Hematopoietic multipotent progenitor cell treated with erythropoietin and hydrocortisone succinate and interleukin-3 and kit ligand, for 6 days (in vitro differentiated cells): ENCODE data around the gene ZCCHC14.
"Not testable (repeated sequence)": the region's sequence is repeated elsewhere in the genome, so short reads cannot be mapped to it uniquely, and the experiment has no call there.

Source experiments
- DNase-seq: peaks from one replicate; pipeline ENCODE4 v3.0.0-alpha.2; 2015

Gene ZCCHC14

DNA sequence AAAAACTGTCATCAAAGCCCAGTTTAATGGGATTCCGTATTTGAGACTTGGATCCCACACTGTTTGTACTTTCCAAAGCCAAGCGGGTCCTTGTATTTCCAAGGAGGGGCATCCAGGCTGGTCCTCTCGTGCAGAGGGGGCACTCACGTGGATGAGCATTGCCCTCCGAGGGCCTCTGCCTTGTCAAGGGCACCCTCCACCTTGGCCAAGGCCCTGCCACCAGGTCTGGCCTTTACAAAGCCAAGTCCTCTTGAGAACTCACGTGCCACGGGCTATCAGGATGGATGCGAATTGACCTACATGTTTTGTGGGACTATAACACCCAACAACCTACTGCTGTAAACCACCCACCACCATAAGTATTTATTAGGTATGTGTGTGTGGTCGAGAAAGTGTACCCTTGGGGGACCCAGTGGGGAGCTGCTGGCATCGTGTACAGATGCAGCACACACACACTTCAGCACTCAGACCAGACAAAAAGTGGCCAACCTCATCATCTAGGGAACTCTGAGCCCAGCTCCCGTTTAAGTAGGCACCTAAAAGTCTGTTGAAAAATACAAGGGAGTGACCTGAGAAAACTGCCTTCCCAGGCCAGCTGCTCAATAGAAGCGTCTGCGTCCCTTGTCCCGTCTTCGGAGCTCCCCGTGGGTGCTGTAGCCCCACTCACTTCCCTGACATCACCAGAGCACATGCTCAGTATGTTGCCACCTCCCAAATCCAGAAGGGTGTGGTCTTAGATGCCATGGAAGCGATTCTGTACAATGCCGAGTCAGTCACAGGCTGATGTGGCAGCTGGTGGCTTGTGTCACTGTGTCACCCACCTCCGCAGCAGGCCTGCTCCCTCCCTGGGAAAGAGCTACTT, 87.8 kb downstream of the ZCCHC14 start:
- no peak for DNase-seq

DNA sequence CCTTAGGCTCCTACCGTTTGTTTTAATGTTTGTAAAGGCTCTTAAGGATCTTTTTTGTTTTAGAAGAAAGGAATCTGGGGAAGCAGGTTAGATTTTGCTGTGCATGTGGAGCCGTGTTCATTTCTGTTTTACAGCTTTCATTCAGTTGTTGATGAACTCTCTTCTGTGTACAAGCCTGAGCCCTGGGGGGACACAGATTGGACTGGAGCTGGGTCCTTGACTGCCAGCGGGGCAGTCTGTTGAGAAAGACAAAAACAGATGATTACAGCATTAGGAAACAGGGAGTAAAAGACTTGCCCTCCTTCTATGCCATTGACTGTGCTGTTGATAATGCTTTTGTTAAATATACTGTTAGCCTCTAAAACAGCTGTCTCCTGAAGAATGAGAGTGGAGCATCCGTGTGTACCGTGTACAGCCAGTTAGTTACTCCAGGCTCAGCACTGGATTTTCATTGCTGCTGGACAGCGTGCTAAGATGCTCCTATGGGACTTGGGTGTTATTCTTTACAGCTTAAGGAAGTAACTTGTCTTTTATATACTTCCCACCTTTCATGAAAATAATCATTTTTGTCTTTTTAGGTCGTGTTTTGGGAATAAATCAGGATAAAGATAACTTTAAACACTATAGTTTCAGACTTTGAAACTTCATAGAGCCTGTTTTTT, 97.5 kb downstream of the ZCCHC14 start:
- DNase-seq: no peak

DNA sequence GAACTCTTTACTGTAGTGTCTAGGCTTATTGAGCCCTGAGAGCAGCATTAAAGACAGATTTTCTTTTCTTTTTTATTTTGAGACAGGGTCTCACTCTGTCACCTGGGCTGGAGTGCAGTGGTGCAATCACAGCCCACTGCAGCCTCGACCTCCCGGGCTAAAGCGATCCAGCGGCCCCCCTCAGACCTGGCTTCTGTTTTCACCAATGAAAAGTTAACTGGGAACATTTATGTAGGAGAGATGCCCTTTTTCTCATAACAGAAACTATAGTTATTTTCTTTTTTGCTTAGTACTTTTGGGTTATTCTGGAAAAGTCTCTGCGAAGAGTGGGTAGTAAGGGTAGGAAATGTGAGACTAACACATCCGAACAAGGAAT, 99.2 kb downstream of the ZCCHC14 start:
- DNase-seq: no peak

DNA sequence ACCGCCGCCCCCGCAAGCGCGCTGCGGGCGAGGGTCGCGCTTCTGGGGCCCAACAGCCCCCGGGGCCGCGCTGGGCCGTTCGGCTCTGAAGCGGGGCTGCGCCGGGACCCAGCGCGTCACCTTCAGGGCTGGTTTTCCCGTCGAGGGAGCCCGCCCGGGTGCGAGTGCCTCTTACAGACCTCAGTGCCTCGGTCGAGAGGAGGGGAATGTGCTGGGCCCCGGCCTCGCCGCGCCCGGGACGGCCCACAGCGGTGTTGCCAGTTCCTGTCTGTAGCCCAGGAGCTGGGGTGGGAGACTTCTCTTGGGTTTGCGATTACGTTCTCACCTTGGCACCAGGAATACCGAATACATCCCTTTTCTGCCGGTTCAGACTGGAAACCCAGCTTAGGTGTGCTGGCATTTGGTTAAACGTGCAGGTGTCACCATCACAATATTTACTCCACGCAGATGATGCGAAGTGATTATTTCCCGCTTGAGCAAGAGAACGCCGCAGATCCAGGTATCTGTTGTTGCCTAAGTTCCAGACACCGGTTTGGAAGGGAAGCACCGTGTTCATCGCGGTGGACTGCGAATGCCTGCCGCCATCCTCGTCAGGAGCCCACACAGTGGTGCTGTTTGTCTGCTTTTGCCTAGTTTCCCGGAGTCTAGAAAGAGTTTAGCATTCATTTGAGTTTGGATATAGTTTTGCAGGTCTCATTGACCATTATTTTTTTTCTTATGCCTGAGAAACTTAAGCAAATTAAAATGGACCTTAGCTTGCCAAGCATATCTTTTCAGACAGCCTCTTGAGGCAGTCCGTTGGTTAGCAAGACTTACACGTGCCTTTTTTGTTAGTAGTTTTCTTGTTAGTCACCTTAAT, 99.8 kb downstream of the ZCCHC14 start:
- peak; percentile 59 for DNase-seq

DNA sequence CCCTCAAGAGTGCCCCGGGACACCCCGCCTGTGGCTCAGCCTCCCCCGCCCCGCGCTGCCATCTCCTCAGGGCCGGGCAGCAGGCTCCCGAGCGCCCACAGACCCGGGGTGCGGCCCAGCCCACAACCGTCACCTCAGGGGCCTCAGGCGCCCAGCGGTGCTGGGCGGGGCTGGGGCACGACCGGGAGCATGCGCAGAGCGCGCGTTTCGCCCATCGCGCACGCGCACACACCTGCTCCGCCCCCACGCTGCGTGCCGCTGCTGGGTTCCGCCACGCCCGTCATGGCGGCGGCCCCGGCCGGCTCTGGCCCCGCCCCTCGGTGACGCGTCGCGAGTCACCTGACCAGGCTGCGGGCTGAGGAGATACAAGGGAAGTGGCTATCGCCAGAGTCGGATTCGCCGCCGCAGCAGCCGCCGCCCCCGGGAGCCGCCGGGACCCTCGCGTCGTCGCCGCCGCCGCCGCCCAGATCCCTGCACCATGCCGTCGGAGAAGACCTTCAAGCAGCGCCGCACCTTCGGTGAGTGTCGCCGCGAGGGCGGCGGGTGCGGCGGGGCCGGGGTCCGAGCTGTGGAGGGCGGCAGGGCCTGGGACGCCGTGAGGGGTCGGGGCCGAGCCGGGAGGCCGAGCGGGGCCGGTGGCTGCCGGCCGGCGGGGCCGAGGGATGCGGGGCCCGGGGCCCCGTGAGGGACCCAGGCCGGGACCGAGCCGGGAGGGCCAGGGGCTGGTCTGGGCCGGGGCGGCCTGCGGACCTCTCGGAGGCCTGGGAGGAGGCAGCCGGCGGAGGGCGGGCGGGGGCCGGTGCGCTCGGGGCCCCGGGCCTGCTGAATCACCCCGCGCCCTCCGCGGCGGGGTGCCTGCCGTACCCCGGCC, 100.6 kb downstream of the ZCCHC14 start, which contains the start of gene MAP1LC3B:
MAP1LC3B (plus strand) TSS at position 387 of the 871 bp plus-strand sequence; CDS start at position 479, 92 bp downstream.
- DNase-seq: peak; percentile 95

DNA sequence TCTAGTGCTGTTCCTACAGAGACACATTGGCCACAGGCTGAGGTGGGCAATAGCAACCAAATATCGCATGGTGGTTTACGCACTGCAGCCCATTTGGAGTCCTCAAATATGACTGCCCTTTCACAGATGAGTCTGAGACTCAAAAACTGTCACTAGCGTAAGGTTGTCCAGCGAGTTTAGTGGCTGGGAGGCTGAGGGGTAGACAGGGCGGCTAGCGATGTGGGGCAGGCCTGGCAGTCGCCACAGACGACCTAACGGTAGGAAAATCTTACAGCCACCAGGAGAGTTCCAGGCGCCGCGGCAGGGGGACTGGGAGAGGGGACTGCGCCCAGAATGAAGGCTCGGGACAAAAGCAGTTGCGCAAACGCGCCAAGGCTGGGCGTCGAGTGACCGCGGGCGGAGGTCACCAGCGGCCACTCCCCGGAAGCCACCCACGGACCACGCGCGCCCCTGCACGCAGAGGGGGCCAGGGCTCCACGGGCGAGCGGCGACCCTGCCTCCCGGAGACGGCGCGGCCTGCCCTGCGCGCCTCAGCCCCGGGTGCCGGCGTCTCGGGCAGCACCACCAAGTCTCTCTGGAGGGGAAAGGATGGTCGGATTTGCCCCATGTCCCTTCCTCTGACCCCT, 101.4 kb downstream of the ZCCHC14 start:
- DNase-seq: peak; percentile 60

DNA sequence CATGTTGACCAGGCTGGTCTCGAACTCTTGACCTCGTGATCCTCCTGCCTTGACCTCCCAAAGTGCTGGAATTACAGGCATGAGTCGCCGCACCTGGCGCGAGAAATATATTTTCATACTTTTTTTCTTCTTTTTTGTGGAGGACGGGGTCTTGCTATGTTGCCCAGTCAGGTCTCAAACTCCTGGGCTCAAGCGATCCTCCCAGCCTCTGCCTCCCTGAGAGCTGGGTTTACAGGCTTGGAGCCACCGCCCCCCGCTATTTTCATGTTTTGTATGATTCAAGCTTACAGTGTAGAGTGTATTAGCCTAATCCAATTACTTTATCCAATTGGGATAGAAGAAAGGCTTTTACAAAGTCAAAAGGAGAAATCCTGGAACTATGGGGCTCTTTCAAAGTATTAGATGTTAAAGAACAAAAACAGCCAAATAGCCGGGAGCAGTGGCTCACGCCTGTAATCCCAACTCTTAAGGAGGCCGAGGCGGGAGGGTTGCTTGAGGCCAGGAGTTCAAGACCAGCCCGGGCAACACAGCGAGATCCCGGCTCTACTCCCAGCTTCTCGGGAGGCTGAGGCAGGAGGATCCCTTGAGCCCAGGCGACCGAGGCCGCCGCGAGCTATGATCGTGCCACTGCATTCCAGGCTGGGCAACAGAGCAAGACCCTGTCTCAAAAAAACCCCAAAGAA, 102.0 kb downstream of the ZCCHC14 start:
- no peak for DNase-seq

DNA sequence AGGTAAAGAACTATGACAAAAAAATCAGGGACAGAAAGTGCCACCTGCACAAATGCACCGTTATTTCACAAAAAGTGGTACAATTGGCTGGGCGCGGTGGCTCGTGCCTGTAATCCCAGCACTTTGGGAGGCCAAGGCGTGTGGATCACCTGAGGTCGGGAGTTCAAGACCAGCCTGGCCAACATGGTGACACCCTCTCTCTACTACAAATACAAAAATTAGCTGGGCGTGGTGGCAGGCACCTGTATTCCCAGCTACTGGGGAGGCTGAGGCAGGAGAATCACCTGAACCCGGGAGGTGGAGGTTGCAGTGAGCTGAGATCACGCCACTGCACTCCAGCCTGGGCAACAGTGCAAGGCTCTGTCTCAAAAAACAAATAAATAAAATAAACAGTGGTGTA, 102.9 kb downstream of the ZCCHC14 start:
- DNase-seq: not testable (repeated sequence)

DNA sequence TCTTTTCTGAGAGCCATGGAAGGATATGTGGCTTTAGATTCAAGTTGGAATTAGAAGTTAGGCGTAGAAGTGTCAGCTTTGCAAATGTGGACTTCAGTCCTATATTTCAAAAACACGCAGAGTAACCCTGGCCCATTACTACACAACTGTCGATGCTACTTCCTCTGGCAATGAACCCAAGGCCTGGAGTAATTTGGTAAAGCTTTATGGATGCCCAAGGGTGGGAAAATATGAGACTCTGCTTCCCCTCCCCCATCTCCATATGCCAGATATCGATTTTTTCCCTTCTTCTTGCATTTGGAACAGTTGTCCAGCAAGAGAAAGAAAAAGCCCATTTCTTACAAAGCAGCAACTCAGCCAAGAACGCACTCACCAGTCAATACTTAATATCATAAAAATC, 103.6 kb downstream of the ZCCHC14 start:
- DNase-seq: peak; percentile 17

DNA sequence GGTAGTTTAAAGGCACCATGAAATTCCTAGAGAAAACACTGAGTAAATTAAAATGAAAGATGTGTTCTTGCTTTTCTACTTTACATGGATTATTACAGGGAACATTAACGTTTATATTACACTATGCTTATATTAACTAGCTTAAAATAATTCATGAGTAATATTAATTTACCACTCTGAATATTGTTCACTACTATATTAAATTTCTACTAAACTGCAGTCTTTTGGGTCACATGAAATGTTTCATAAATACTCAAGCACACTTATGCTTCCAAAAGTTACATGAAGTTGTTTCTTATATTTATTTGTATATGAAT, 104.0 kb downstream of the ZCCHC14 start:
- no peak for DNase-seq

DNA sequence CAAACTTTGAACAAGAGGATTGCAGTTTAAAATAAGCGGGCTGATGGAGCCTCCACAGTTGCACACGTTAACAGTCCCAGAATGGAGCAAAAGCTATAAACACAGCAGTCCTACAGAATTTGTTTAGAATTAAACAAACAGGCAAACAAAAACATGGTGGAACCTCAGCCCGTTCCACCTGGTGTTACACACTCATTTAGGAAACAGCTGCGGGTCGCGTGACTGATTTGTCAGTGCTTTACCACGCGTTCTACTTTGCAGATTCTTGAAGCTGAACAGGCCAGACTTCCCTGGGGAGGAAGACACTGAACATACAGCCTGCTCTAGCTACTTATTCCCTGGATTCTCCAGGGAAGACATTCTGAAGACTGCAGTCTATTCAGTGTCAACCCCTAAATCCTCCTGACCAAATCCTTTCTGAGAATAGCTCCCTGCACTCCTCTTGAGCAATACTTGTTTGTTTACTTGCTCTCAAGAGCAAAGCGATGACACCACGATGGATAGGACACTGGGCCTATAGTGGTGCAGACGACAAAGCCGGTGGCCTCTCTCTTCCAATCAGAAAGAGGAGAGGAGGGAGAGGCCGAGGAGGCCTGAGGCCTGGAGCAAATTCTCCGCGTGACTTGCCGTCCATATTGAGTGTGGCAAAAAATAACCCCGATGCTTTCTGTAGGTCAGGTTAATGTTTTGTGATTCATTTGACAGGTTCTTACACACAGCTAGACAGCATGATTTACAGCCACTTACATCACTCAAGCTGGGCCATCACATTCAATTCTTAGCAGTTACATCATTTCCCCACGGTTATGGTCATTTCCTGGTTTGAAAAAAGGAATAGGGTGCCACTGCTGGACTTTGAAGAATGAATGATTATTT, 104.6 kb downstream of the ZCCHC14 start:
- peak; percentile 99 for DNase-seq

DNA sequence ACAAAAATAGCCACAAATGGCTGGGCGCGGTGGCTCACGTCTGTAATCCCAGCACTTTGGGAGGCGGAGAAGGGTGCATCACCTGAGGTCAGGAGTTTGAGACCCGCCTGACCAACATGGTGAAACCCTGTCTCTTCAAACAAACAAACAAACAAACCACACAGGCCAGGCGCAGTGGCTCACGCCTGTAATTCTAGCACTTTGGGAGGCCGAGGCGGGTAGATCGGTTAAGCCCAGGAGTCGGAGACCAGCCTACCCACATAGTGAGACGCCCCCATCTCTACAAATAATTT, 108.0 kb downstream of the ZCCHC14 start:
- DNase-seq: not testable (repeated sequence)

DNA sequence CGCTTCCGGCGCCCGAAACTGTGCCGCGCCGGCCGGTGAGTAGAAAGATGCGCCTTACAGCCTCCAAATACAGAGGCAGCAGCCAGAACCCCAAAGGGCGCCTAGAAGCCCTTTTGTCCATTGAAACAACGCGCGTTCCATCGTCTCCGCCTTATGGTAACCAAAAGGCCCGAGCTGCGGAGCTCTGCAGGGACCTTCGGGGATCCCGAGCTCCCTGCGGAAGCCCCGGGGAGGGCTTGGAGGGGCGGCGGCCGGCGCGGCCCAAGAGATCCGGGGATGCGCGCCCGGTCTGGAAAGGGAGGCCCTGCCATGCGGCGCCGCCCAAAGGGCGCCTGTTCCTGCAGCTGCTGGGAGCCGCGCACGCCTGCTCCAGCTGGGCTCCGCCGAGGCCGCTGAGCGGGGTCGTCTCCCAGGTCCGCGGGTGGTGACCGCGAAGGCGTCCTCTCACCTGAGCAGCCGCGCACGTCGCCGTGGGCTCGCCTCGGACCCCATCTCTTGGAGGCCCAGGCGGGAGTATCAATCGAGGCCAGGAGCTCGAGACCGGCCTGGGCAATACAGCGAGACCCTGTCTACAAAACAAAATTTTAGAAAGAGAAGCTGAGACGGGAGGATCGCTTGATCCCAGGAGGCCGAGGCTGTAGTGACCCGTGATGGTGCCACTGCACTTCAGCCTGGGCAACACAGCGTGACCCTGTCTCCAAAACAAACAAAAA, 108.5 kb downstream of the ZCCHC14 start:
- DNase-seq: no peak

DNA sequence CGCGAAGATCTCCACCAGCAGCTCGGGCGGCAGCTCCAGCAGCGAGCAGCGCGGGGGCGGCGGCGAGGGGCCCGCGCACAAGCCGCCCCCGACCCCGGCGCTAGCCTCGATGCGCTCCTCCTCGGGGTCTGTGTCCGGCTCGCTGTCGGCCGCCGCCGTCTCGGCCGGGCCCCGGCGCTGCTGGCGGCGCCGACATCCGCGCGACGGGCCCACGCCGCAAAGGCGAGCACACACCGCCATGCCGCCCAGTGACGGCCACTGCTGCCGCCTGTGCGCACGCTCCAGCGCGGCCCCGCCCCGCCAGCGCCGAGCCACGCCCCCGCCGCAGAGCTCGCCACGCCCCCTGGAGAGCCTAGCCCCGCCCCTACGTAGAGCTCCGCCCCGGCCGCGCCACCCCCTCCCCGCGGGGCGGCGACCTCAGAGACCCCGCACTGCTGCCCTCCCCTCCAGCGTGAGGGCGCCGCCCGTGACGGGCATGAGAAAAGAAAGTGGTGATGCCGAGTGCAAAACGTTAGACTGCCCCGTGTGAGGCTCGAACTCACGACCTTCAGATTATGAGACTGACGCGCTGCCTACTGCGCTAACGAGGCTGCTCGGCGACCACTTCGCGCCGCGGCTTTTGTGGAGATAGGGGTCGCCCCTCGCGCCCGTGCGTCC, 109.2 kb downstream of the ZCCHC14 start, which contains the start of gene FBXO31:
FBXO31 (minus strand) TSS at position 272 of the 657 bp plus-strand sequence; CDS start at position 240, 32 bp downstream.
- peak; percentile 90 for DNase-seq

DNA sequence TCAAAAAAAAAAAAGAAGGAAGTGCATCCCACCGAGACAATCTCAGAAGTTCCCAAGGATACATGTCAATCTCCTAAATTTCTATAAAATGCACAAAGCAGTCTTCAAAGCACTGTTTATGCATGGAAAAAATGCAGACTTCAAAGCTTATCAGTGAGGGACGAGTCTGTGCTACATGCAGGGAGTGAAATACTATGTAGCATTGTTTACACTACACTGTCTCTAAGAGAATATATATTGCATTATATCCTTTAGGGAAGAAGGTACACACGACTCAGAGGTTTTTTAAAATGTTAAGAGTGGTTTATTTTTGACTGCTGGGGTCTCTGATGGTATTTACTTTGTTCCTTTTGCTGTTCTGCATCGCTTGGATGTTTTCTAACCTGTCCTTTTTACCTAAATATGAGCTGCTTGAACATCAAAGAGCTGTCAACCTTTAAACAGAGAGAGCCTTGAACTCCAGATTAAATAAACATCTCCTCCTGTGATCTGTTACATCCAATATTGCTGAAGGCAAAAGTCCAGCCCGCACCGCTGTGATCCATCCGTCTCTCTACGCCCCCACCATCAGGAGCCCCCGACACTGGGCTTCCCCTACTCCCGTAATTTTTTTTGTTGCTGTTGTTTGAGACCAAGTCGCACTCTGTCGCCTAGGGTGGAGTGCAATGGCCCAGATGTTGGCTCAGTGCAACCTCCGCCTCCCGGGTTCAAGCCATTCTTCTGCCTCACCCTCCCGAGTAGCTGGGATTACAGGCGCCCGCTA, 110.6 kb downstream of the ZCCHC14 start:
- DNase-seq: peak; percentile 22

DNA sequence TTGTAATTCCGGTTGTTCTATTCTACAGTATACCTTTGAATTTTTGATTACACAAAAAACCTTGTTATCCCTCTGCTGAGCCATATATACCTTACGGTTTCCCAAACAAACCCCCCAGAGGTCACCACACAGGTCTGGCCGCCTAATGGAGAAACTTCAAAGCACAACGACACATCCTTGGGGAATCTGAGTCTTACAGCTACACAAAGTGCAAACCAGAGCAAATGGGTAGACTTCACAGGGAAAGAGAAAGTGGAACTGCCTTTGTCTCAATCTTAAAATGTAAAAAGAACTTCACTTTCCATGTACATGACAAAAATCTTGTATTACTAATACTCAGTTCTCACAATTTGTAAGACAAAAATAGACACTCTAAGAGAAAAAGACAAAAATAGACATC, 111.9 kb downstream of the ZCCHC14 start:
- no peak for DNase-seq

DNA sequence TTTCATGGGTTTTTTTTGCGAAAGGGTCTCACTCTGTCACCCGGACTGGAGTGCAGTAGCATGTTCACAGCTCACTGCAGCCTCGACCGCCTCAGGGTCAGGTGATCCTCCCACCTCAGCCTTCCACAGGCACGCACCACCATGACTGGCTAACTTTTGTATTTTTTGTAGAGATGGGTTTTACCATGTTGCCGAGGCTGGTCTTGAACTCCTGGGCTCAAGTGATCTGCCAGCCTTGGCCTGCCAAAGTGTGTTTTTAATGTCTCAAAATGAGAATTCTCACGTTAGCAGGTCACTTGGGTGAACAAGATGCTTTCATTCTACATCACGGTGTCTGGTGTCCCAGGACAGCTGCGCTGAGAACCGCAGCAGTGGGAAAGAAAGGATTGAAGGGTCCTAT, 112.4 kb downstream of the ZCCHC14 start:
- no peak for DNase-seq

DNA sequence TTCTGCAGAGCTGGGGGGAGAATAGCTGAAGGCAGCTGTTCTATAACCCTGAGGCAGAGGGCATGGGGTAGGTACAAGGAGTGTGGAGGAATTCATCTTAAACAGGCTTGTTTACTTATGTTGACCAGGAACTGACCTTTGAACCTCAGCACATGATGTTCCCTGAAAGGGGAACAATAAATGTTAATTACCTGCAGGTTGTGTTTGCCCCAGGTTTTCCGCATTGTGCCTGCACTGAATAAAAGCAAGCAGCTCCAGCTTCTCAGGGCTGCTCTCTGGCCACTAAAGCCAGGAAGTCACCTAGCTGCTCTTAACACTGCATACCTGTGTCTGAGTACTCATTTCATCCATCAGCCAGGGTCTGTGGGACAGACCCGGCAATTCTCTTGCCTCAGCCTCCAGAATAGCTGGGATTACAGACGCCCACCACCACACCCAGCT, 113.5 kb downstream of the ZCCHC14 start:
- DNase-seq: not testable (repeated sequence)
